ENCODE measurements around the gene NUP210L.

NUP210L gene

DNA sequence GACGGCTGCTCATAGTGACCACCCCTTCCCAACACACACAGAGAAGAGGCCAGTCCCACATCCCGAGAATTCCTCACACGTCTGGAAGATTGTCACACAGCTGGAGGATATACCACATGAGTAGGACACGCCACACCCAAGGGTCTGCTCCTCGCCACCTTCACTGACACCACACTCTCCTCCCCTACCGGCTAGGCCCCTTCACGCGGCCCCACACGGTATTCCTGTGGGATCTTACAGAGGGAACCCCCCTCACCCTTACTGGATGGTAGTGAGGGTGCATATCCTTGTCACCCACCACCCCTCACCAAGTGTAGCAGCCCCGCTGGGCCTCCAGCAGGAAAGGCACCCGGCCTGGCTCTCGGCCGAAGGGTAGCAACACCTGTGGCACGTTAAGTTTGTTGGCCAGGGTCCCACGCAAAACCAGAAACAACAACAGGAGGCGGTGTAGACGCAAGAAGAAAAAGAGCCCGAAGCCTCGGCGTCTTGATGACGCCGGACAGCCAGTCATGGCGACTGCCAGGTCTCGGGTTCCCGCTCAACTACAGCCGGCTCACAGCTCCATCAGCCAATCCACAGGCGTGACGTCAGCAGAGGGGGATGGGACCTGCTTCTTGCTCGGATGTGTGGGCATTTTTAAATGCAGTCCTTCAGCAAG is at the start of gene NUP210L:
NUP210L (minus strand) TSS at position 540 of the 658 bp plus-strand sequence.
- FAIRE-seq = no peak
- DNase-seq (ENCODE audit: extremely low spot score, insufficient read length, low read depth) = no peak

DNA sequence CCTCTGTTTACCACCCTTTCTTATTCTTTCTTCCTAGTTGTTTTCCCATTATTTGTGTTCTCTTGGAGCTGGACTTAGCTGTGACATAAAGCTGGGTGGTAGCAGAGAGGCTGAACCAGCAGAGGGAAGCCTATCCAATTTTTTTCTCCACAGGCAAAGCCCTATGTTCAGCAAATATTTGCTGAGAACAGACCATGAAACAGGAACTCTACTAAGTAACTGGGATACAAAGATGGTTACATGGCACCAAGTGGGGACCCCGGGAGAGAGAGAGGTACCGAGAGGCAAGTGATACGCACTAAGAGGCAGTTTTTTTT is 44.6 kb upstream of the NUP210L start:
- DNase-seq (ENCODE audit: extremely low spot score, insufficient read length, low read depth) (no peak), FAIRE-seq (no peak)

DNA sequence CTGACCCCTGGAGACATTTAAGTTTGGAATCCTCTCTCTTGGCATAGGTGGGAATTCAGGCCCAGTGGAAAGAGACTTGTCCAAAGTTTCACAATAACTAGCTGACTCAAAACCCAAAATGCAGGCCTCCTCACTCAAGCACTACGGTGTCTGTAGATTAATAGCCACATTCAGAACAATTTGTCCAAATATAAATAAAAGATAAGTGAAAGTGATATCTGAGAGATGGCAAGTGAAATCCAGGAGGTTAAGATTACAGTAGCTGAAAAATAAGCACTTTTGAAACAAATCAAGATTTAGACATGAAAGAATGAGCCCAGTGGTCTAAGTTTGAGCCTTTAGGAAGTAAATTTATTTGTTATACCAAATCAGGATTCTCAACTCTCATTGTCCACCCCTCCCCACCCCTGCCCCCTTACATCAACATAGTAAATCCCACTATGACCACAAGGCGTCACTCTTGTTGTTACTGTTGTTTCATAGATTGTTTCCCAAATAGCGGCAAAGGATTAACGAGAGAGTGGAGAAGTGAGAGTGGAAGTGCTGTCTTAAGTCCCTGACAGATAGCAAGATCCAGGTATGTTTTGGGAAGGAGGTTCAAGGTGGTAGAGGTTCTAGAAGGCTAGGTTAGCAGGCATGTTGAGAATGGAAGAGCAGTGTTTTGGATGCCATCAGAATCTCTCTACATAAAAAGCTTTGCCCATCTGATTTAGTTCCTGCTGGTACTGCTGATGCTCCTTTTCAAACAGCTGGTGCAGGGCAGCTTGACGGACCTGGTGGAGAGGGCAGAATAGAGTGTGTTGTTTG is 44.1 kb upstream of the NUP210L start:
- DNase-seq (ENCODE audit: extremely low spot score, insufficient read length, low read depth) = no peak
- FAIRE-seq = peak; percentile 70

DNA sequence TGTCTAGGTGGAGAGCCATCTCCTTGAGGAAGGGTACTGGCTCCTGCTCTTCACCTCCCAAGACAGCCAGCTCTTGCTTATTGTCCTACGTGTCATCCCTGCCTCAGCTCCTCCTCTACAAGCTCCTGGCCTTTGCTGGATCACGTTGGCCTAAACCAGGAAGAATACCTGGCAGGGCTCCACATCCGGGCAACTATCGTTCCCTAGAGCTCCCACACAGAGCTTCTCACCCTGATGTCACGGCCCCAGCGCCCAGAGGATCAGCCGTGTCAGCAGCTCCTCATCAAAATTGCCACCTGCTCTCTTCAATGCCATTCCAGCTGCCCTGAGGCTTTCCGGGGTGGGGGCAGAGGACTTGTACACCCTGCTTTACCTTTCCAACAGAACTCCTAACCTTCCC is 38.9 kb upstream of the NUP210L start:
- DNase-seq (ENCODE audit: extremely low spot score, insufficient read length, low read depth) (no peak), FAIRE-seq (no peak)

DNA sequence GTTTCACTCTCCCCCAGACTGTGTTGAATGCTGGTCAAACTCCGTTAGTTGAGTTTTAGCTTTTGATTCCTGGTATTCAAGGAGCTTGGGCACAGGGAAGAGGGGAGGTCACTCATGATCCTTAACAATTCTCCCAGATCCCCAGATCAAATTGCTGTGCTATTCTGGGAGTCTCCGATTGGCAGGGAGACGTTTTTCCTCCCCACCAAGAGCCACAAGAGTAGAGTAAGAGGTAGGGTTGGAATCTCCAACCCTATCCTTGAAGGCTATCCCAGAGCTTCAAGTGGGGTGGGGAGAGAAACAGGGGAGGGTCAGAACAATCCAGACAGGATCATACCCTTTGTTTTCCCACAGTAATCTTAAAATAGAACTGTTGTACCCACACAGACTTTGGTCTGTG is 37.6 kb upstream of the NUP210L start:
- DNase-seq (ENCODE audit: extremely low spot score, insufficient read length, low read depth) (no peak), FAIRE-seq (no peak)

DNA sequence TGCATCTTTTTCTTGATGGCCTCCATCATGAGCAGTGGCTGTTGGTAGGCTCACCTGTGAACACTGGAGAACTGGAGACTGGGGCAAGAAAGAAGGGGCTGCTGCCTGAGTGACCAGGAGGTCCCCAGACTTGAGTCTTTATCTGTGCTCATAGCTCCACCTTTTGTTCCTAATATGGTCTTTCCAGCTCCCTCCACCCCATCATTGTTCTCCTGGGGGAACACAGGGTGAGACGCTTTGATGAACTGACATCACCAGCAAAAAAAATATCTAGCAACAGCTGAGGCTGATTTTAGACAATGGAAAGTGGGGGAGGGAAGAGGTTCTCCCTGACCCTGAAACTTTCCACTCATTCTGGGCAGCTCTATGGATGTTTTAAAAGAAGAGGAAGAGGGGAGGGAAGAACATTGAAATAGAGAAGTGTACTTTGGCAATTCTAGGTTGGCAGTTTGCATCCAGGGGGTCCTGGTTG is 37.2 kb upstream of the NUP210L start, which contains the start of gene TPM3:
TPM3 (minus strand) TSS at position 111 of the 472 bp plus-strand sequence; CDS start at position 29, 82 bp downstream.
- FAIRE-seq = no peak
- no peak for DNase-seq (ENCODE audit: extremely low spot score, insufficient read length, low read depth)

DNA sequence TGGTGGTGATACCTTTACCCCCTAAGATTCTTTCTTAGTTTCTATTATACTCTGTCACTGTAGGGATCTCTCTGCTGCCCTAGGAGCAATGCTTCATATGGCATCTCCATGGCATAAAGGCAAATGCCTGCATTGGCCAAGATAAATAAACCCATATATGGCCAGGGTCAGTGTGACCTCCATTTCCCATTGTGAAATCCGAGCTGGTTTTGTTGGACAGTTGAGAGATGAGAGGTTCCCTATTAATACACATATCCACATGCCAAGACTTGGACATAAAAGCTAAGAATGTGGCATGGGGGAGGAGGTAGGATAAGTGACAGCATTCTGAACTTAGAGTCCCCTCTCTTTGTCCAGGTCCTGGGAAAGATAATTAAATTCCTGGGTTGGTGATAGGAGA is 35.7 kb upstream of the NUP210L start:
- no peak for FAIRE-seq
- DNase-seq (ENCODE audit: extremely low spot score, insufficient read length, low read depth) = no peak

DNA sequence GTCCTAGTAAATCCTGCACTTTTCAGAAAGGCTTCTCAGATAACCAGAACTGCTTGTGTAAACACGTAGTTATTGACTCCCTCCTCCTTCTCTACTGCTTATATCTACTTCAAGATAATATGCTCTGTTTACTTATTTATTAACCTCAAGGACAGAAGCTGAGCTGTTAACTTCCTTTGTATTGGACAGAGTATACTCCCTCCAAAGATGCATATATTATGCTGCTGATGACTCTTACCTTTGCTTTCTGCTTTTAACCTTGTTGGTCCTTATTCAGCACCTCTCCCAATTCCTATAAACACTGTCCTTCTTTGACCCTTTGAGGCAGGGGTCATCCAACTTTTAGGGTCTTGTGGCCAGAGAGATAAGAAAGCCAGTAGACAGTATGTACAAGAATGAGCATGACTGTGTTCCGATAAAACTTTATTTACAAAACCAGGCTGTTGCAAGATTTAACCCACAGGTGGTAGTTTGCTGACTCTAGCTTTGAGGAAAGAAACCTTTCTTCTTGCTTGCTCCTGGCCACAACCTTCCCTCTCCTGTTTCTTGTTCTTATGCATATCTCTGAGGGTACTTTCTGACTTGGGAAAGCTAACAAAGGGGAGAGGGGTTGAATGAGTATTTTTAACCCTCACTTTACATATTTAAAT is 32.1 kb upstream of the NUP210L start:
- DNase-seq (ENCODE audit: extremely low spot score, insufficient read length, low read depth) (no peak), FAIRE-seq (no peak)

DNA sequence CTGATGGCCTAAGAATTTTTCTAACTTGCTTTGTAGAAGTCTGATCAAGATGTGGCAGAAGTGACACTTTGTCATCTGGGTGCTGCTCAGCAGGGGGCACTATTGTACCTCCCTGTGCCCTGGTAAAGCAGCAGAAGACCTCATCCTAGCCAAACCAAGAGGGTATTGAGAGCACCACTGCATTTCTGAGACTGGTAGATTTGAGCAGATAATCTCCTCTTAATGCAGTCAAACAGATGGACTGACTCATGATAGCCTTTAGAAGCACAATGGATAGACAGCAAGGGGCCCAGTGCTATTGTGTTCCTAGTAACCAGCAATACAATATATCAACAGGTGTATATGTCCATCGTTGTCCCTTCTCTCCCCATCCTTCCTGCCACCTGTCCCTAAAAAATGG is 31.3 kb upstream of the NUP210L start:
- FAIRE-seq = peak; percentile 70
- peak; percentile 22 for DNase-seq (ENCODE audit: extremely low spot score, insufficient read length, low read depth)

DNA sequence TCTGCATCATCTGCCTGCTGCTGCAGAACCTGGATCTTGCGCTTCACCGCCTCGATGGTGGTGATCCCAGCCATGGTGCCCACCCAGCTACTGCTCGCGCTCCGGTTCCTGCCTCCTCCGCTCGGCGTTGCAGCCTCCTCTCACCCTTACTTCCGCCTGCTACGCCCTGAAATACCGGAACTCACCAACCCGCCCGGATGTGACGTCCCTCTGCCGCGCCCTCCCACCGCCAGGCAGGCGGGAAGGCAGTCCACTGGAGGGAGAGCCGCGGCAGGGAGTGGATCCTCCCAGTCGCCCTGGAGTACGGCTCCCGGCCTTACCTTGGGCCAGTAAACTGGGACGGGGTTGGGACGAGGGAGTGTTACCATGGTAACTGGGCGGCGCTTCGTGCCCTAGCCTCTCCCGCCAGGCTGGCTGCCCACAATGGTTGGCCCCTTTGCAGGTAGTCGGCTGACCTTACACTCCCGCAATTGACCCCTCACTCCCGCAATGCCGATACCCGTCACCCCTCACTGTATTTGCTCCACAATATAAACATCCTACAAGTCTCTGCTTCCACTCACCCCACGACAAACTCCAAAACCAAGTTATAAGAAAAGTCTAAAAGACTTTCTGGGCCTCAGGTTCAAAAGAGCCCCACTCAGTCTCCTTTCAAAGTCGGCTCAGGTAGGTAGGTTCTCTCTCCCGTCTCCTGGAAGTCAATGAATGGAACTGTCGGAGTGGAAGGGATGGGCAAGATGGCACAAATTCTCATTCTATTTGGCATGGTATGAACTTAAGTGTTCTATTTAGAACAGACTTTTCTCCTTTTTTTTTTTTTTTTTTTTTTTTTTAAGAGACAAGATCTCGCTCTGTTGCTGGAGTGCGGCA is 28.4 kb upstream of the NUP210L start:
- FAIRE-seq (peak; percentile 94), DNase-seq (ENCODE audit: extremely low spot score, insufficient read length, low read depth) (peak; percentile 94)

DNA sequence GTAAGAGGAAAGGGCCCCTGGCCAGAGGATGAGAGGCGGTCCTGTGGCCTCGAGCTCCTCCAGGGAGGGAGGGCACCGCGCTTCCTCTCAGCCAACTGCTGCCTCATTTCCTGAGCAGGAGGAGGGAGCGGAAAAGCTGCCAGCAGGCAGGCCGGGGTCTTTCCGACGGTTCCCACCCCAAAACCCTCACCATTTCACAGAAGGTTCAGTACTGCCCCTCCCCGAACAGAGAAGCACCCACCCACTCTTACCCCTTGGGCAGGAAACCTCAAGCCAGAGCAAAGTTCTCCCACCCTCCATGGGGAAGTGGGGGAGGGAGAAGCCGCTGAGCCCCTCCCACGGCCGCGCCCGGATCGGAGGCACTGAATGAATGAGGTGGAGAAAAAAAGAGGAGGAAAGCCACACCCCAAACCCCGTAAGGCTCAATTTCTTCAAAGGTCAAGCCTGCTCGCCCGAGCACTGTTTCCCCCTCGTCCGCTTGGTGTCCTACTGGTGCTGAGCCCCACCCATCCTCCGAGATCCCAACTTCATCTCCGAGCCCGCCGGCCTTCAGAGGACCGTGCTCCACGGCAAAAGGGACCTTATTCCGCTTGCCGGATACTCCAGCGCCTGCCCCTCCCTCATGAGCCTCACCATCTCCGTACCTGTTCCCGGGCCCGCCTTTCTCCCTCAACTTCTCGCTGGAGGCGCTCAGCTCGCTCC is 27.6 kb upstream of the NUP210L start:
- DNase-seq (ENCODE audit: extremely low spot score, insufficient read length, low read depth) (peak; percentile 29), FAIRE-seq (peak; percentile 90)

DNA sequence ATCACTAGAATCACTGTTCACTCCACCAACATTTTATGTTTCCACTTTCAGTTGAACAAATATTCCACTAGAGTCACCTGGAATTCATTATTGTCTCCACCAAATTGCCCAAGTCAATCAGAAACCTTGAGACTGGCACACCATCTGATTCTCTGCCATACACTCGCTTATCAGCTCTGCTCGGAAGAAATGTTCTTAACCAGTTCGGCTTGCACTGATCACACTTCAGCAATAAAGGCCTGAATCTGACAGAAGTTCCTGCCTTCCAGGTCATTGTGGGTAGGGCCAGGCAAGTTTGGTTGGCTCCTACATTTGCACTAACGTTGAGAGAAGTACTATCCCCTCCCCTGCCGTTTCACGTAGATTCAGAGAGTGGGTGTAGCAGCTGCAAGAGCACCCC is 27.1 kb upstream of the NUP210L start:
- DNase-seq (ENCODE audit: extremely low spot score, insufficient read length, low read depth) (peak; percentile 58), FAIRE-seq (no peak)

DNA sequence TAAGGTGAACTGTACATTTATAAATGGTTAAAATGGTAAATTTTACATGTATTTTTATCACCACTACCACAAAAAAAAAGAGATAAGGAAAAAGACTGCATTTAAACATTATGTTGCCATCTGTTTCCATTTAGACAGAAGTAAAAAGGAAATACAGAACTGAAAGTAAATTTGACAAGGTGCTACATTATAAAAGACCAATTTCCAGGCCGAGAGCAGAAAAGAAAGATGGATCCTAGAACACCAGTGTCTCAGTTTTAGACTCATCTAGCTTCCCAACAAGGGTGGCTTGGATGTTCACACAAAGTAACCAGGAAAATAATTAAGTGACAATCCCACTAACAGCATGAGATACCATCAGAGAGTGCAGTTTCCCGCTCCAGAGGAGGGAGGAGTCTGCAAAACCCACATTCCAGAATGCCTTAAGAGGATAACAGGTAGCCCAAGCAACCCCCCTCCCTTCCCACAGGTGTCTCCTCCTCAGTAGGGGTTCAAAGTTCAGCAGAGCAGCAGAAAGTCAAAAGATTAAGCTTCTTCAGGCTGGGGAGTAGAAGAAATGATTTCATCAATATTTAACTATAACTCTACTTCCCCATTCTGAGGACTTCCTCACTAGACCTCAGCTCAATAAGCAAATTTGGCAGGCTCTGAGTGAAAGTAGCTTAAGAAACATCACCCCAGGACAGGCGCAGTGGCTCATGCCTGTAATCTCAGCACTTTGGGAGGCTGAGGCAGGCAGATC is 25.2 kb upstream of the NUP210L start:
- FAIRE-seq (peak; percentile 15), DNase-seq (ENCODE audit: extremely low spot score, insufficient read length, low read depth) (peak; percentile 29)

DNA sequence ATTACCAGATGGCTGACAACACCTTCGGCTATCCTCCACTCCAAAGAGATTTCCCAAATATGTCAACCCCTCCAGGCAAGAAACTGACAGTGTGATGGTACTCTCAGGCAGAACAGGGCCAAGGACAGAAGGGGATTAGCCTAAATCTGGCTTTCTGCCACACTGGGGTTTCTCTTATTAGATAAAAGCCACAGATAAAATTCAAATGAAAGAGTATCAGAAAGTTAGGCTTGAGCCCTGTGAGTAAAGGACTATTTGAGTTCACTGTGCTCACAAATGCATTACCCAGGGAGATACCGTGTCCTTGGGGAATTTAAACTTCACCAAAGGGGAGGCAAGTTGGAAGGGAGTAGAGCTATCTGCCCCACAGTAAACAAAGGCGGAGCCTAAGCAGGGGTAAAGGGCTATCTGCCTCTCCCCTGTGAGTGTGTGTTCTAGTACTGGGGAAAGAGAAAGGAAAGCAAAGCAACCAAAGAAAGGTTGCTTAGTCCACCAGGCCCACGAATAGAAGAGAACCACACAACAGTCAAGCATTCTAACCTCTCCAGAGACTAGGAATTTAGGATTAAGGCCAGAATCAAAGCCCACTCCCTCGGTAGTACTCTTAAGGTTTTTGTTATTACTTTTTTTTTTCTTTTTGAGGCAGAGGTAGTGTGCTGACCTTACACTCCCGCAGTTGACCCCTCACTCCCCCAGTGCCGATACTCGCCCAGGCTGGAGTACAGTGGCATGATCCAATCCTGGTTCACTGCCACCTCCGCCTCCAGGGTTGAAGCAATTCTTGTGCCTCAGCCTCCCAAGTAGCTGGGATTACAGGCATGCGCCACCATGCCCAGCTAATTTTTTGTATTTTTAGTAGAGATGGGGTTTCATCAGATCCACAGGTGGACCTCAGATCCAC is 24.3 kb upstream of the NUP210L start:
- FAIRE-seq (no peak), DNase-seq (ENCODE audit: extremely low spot score, insufficient read length, low read depth) (no peak)

DNA sequence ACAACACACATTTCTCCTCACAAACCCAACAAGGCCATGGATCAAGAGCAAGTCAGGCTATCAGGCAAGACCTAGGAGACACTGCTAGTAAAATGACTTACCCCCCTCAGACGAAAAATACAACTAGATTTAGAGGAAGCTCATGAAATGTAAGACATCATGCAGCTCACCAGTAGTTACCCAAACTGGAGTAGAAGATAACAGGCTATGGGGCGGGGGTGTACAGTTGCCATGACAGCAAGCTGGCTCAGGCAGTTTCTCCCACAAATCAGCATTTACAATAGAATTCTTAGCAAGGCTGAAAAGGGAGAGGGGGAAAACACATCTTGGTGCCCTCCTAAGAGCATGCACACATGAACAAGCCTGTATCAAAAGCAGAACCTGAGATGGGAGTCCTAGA is 23.1 kb upstream of the NUP210L start:
- no peak for FAIRE-seq

DNA sequence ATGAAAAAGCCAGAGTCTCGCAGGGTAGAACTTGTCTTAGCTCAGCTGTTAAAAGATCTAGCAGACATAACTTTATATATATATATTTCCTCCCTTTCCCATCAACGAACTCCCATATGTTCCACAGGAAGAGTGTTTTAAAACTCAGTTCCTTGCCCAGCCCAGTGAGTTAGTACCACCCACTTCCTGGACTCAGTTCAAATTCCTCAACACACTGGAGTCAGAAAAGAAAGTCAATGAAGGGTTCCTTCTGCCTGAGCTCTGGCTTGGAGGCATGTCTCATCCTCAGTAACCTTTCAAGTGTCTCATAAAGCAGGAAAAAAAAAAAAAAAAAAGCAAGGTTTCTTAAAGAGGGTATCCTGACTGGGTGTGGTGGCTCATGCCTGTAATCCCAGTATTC is 21.5 kb upstream of the NUP210L start:
- FAIRE-seq (no peak), DNase-seq (ENCODE audit: extremely low spot score, insufficient read length, low read depth) (no peak)

More for the DNA sequence above, 23.1 kb upstream of the NUP210L start:
- no peak for DNase-seq (ENCODE audit: extremely low spot score, insufficient read length, low read depth)

DNA sequence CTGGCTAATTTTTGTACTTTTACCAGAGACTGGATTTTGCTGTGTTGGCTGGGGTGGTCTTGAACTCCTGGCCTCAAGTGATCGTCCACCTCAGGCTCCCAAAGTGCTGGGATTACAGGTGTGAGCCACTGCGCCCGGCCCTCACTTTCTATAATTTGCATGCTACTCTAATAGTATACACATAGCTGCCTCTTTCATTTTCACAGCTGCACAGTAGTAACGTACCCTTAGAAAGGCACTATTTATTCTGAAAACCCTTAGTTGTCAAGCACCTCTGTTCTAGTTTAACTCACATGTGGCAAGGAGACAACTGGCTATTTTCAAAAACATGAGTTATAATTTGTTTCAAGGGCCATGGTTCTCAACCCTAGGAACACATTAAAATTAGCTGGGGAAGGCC is 19.8 kb upstream of the NUP210L start:
- no peak for DNase-seq (ENCODE audit: extremely low spot score, insufficient read length, low read depth)
- FAIRE-seq = no peak

DNA sequence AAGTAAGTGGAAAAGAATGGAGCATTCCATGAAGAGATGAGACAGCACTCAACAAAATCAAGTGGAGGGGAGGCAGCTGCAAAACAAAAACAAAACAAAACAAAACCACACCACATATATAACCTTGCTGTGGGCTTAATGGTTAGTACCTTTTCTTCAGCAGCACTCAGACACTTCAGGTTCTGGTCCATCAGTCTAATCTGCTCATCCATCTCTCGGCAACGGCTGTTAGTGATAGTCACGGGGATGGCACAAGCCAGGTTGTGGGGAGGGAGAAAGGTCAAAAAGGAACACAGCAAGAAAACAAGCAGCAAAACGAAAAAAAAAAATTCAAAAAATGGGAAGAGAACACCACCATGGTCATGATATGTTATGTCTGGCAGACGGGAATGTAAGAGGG is 17.0 kb upstream of the NUP210L start:
- FAIRE-seq = no peak

More for the DNA sequence above, 17.0 kb upstream of the NUP210L start:
- DNase-seq (ENCODE audit: extremely low spot score, insufficient read length, low read depth) = no peak
